Activated T-helper 2 cell treated with anti-CD3 and anti-CD28 coated beads, Interferon-gamma antibody, Interleukin-2, Interleukin-4, amounts not matched to agents 10 μg/mL and 5 μg/mL and 100 μg/mL, durations not matched to agents 14 hours and 24 hours and 36 hours (primary cell): Measurements from ENCODE around the gene DUS2. TPM values are rescaled to one million over a fixed set of nuclear protein-coding genes. Genes with fewer than 3 reads are reported as not detected.
"Not testable (repeated sequence)": the region's sequence is repeated elsewhere in the genome, so short reads cannot be mapped to it uniquely, and the experiment has no call there.

Experiments used
- DNase-seq: peaks from one replicate; pipeline ENCODE4 v3.0.0; 2021; ENCODE audit warnings: low spot score
- H3K27ac Mint-ChIP-seq: one replicate; pipeline ENCODE4 v1.8.0; 2021; ENCODE audit warnings: mixed read lengths
- H3K27me3 Mint-ChIP-seq: one replicate; pipeline ENCODE4 v1.8.0; 2021; ENCODE audit warnings: low read depth, mixed read lengths
- H3K36me3 Mint-ChIP-seq: one replicate; pipeline ENCODE4 v1.8.0; 2021; ENCODE audit warnings: low read depth, mixed read lengths
- H3K4me1 Mint-ChIP-seq: one replicate; pipeline ENCODE4 v1.8.0; 2021; ENCODE audit warnings: low read depth, mixed read lengths
- H3K4me3 Mint-ChIP-seq: one replicate; pipeline ENCODE4 v1.8.0; 2021; ENCODE audit warnings: low read depth, mild to moderate bottlenecking, moderate library complexity, mixed read lengths
- H3K9me3 Mint-ChIP-seq: one replicate; pipeline ENCODE4 v1.8.0; 2021; ENCODE audit warnings: mixed read lengths
- intact Hi-C: fragments of 100-400 bp; cut with micrococcal nuclease; formaldehyde crosslinking; loops from one replicate; pipeline ENCODE4 v1.15.1; 2023
- total RNA-seq: library from RNA; stranded (reverse); gene quantifications from 2 replicates; pipeline ENCODE4 v1.2.3, GENCODE V29; 2022

The DUS2 gene
- total RNA-seq, 1 donor from 2014 or later = 34.3 TPM

- DNase-seq = no peak
- Mint-ChIP-seq H3K27ac (peak overlapping the region; percentile 2), H3K27me3 (no peaks in the 10 kb centered on the region), H3K36me3 (peaks cover 44% of the 10 kb centered on the region), H3K4me3 (no peak overlapping the region), H3K4me1 (peaks cover 55% of the 10 kb centered on the region), H3K9me3 (no peaks in the 10 kb centered on the region)
- intact Hi-C loops = no loop called here
These were observed 73.4 kb downstream of the DUS2 start for GRCh38 chr16:68096491-68096890.

GRCh38 chr16:68097088-68097487 is 74.0 kb downstream of the DUS2 start:
- H3K27ac Mint-ChIP-seq = peak overlapping the region; percentile 6
- no peak overlapping the region for H3K4me3 Mint-ChIP-seq
- peaks cover 44% of the 10 kb centered on the region for H3K36me3 Mint-ChIP-seq
- no peak for DNase-seq
- peaks cover 54% of the 10 kb centered on the region for H3K4me1 Mint-ChIP-seq
- no peaks in the 10 kb centered on the region for H3K27me3 Mint-ChIP-seq
- H3K9me3 Mint-ChIP-seq = no peaks in the 10 kb centered on the region
- intact Hi-C loops = no loop called here

DNA sequence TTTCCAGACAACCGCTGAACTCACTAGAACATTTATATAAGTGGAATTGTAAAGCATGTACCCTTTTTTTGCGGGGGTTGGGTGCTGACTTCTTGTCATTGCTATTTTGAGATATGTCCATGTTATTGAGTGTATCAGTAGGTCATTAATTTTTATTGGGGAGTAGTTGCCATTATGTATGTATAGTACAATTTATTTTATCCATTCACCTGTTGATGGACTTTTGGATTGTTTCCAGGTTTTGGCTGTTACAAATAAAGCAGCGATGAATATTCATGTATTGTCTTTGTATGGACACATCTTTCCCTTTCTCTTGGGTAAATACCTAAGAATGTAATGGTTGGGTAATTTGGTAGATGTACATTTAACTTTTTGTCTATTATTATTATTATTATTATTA is 74.8 kb downstream of the DUS2 start:
- Mint-ChIP-seq H3K4me1 (peaks cover 58% of the 10 kb centered on the region), H3K27ac (no peak overlapping the region), H3K4me3 (no peak overlapping the region), H3K9me3 (peaks cover 4% of the 10 kb centered on the region), H3K27me3 (no peaks in the 10 kb centered on the region), H3K36me3 (peaks cover 49% of the 10 kb centered on the region)
- intact Hi-C loops = no loop called here
- DNase-seq = no peak

- Mint-ChIP-seq H3K27ac (no peak overlapping the region), H3K4me1 (peaks cover 54% of the 10 kb centered on the region), H3K4me3 (no peak overlapping the region), H3K36me3 (peaks cover 65% of the 10 kb centered on the region), H3K27me3 (no peaks in the 10 kb centered on the region), H3K9me3 (peaks cover 6% of the 10 kb centered on the region)
- no peak for DNase-seq
- intact Hi-C loops = no loop called here
These were observed 77.4 kb downstream of the DUS2 start for GRCh38 chr16:68100488-68100887.

DNA sequence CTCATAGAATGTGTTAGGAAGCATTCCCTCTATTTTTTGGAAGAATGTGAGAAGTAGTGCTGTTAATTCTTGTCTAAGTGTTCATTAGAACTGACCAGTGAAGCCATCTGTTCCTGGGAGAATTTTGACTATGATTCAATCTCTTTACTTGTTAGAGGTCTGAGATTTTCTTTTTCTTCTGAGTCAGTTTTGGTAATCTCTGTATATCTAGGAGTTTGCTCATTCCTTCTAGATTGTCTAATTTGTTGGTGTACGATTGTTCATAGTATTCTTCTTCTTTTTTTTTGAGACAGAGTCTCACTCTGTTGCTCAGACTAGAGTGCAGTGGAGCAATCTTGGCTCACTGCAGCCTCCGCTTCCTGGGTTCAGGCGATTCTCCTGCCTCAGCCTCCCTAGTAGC is 82.5 kb downstream of the DUS2 start:
- intact Hi-C loops = no loop called here
- DNase-seq = no peak
- Mint-ChIP-seq H3K27me3 (no peaks in the 10 kb centered on the region), H3K9me3 (peaks cover 43% of the 10 kb centered on the region), H3K36me3 (peaks cover 81% of the 10 kb centered on the region), H3K27ac (peak overlapping the region; percentile 9), H3K4me1 (peaks cover 52% of the 10 kb centered on the region), H3K4me3 (no peak overlapping the region)

- Mint-ChIP-seq H3K36me3 (peaks cover 83% of the 10 kb centered on the region), H3K27ac (peak overlapping the region; percentile 58), H3K4me1 (peaks cover 56% of the 10 kb centered on the region), H3K9me3 (peaks cover 55% of the 10 kb centered on the region)
- intact Hi-C loops, H3K27me3 Mint-ChIP-seq, H3K4me3 Mint-ChIP-seq, DNase-seq: not testable (repeated sequence)
These were observed 84.3 kb downstream of the DUS2 start for GRCh38 chr16:68107230-68107928.

DNA sequence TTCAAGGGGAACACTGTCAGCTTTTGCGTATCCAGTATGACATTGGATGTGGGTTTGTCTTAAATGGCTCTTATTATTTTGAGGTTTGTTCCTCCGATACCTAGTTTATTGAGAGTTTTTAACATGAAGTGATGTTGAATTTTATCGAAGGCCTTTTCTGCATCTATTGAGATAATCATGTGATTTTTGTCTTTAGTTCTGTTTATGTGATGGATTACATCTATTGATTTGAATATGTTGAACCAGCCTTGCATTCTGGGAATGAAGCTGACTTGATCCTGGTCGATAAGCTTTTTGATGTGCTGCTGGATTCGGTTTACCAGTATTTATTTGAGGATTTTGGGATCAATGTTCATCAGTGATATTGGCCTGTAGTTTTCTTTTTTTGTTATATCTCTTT is 86.1 kb downstream of the DUS2 start:
- Mint-ChIP-seq H3K4me1 (peaks cover 58% of the 10 kb centered on the region), H3K36me3 (peaks cover 78% of the 10 kb centered on the region), H3K9me3 (peaks cover 57% of the 10 kb centered on the region)
- not testable (repeated sequence) for DNase-seq, H3K27ac Mint-ChIP-seq, H3K27me3 Mint-ChIP-seq, H3K4me3 Mint-ChIP-seq
- intact Hi-C loops = loop anchor here (2.0 kb wide), 1 partner anchor 14 kb away; no protein-coding TSS in a partner anchor

GRCh38 chr16:68110611-68111010 is 87.5 kb downstream of the DUS2 start:
- H3K27ac Mint-ChIP-seq = peak overlapping the region; percentile 57
- peaks cover 54% of the 10 kb centered on the region for H3K9me3 Mint-ChIP-seq
- peaks cover 53% of the 10 kb centered on the region for H3K4me1 Mint-ChIP-seq
- H3K27me3 Mint-ChIP-seq, intact Hi-C loops, DNase-seq, H3K4me3 Mint-ChIP-seq: not testable (repeated sequence)
- peaks cover 66% of the 10 kb centered on the region for H3K36me3 Mint-ChIP-seq

DNA sequence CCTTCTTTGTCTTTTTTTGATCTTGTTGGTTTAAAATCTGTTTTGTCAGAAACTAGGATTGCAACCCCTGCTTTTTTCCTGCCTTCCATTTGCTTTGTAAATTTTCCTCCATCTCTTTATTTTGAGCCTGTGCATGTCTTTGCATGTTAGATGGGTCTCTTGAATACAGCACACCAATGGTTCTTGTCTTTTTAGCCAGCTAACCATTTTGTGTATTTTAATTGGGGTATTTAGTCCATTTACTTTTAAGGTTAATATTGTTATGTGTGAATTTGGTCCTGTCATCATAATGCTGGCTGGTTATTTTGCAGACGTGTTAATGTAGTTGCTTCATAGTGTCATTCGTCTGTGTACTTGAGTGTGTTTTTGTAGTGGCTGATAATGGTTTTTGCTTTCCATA is 88.3 kb downstream of the DUS2 start:
- peaks cover 59% of the 10 kb centered on the region for H3K36me3 Mint-ChIP-seq
- intact Hi-C loops = no loop called here
- H3K9me3 Mint-ChIP-seq = peaks cover 53% of the 10 kb centered on the region
- H3K4me1 Mint-ChIP-seq = peaks cover 56% of the 10 kb centered on the region
- H3K4me3 Mint-ChIP-seq = no peak overlapping the region
- no peaks in the 10 kb centered on the region for H3K27me3 Mint-ChIP-seq
- peak overlapping the region; percentile 66 for H3K27ac Mint-ChIP-seq
- DNase-seq = no peak

DNA sequence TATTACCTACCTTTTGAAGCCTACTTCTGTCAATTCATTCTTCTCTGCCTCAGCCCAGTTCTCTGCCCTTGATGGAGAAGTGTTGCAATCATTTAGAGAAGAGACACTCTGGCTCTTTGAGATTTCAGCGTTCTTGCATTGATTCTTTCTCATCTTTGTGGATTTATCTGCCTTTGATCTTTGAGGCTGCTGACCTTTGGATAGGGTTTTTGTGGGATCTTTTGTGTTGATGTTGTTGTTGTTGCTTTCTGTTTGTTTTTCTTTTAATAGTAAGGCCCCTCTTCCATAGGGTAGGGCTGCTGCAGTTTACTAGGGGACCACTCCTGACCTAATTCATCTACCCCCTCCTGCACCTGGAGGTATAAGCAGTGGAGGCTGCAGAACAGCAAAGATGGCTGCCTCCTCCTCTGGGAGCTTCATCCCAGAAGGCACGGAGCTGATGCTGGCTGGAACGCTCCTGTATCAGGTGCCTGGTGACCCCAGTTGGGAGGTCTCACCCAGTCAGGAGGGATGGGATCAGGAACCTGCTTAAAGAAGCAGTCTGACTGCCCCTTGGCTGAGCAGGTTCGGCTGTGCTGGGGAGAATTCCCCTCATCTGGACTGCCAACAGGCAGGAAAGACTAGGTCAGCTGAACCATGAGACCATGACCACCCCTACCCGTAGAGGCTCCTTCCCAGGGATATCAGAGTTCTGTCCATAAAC is 90.1 kb downstream of the DUS2 start:
- H3K36me3 Mint-ChIP-seq = peaks cover 56% of the 10 kb centered on the region
- DNase-seq = no peak
- no peaks in the 10 kb centered on the region for H3K27me3 Mint-ChIP-seq
- H3K4me3 Mint-ChIP-seq = no peak overlapping the region
- intact Hi-C loops = no loop called here
- H3K27ac Mint-ChIP-seq = peak overlapping the region; percentile 32
- peaks cover 39% of the 10 kb centered on the region for H3K9me3 Mint-ChIP-seq
- H3K4me1 Mint-ChIP-seq = peaks cover 61% of the 10 kb centered on the region

DNA sequence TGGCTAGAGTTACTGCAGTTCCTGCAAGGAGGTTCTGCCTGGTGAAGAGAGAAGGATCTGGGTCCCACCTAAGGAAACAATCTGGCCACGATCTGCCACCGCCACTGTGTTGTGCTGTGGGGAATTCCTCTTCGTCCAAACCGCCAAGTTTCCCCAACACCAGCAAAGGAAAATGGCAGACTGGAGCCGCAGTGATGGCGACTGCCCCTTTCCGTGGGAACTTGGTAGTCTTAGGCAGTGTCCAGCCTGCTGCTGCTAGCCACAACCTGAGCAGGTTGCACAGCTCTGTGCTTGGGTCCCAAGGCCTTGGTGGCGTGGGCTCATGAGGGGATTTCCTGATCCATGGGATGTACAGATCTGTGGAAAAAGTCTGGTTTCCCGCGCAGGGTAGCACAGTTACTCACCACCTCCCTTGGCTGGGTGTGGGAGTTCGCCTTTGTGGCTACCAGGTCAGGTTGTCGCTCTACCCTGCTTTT is 90.7 kb downstream of the DUS2 start:
- Mint-ChIP-seq H3K4me3 (no peak overlapping the region), H3K4me1 (peaks cover 61% of the 10 kb centered on the region), H3K9me3 (peaks cover 34% of the 10 kb centered on the region), H3K36me3 (peaks cover 55% of the 10 kb centered on the region), H3K27ac (no peak overlapping the region), H3K27me3 (no peaks in the 10 kb centered on the region)
- no peak for DNase-seq
- intact Hi-C loops = no loop called here

DNA sequence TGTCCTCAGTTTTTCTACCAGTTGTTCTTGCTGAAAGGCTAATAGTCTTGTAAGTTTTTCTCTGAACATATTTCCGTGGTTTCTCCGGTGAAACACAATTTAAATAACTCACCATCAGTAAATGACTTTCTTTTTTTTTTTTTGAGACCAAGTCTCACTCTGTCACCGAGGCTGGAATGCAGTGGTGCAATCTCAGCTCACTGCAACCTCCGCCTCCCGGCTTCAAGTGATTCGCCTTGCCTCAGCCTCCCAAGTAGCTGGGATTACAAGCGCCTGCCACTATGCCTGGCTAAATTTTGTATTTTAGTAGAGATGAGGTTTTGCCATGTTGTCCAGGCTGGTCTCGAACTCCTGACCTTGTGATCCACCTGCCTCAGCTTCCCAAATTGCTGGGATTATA is 91.9 kb downstream of the DUS2 start:
- intact Hi-C loops = not testable (repeated sequence)
- peak overlapping the region; percentile 66 for H3K27ac Mint-ChIP-seq

GRCh38 chr16:68115851-68116250 is 92.8 kb downstream of the DUS2 start:
- Mint-ChIP-seq H3K4me3 (no peak overlapping the region), H3K27me3 (no peaks in the 10 kb centered on the region), H3K36me3 (peaks cover 46% of the 10 kb centered on the region), H3K4me1 (peaks cover 68% of the 10 kb centered on the region), H3K9me3 (peaks cover 16% of the 10 kb centered on the region), H3K27ac (peak overlapping the region; percentile 66)
- intact Hi-C loops = loop anchor here (2.0 kb wide), 1 partner anchor 21 kb away; no protein-coding TSS in a partner anchor
- DNase-seq = no peak

More for the DNA sequence above, 91.9 kb downstream of the DUS2 start:
- Mint-ChIP-seq H3K9me3 (peaks cover 22% of the 10 kb centered on the region), H3K4me1 (peaks cover 70% of the 10 kb centered on the region), H3K36me3 (peaks cover 51% of the 10 kb centered on the region)
- not testable (repeated sequence) for DNase-seq, H3K27me3 Mint-ChIP-seq, H3K4me3 Mint-ChIP-seq
